Spleen (tissue), 7 donors: Measurements from ENCODE around the gene NEDD9.

Experiments used
- CTCF ChIP-seq, 11 experiments: fragments of 200-600 bp in 7 of 11; fragments of 450-650 bp in 4 of 11; sonication (generic) in 4 of 11; IDR thresholded peaks in 8 of 11; conservative IDR thresholded peaks in 3 of 11; 1 replicate in 7 of 11; 2 replicates in 4 of 11; pipeline versions ENCODE4 v1.4.0 to v1.8.0; 2016 to 2021; ENCODE audit warnings: antibody characterized with exemption in 11 of 11, inconsistent platforms in 4 of 11, mild to moderate bottlenecking in 1 of 11
- POLR2A ChIP-seq, 3 donors: fragments of 450-650 bp; IDR thresholded peaks; one replicate each; pipeline ENCODE4 v1.5.1; 2017; ENCODE audit warnings: antibody characterized with exemption in 3 of 3, mild to moderate bottlenecking in 1 of 3
- POLR2AphosphoS5 ChIP-seq, 3 donors: sonication (generic); formaldehyde crosslinking; IDR thresholded peaks; one replicate each; pipeline ENCODE4 v1.5.1; 2017; ENCODE audit warnings: antibody characterized with exemption in 3 of 3
- donor health status: DM: no; HTN: no; CAD: no; lungs with moderate emphysema.
- donor health status: DM: no; HTN: no; CAD: no.
- donor health status: DM: no; HTN: no; CAD: no.

- TF ChIP-seq CTCF (IDR thresholded peaks at IDR 0.05 in 8 of 11, conservative IDR thresholded peaks at IDR 0.05 in 3 of 11) (no peak), POLR2AphosphoS5 (IDR thresholded peaks at IDR 0.05) (no peak), POLR2A (IDR thresholded peaks at IDR 0.05) (no peak)
Measured at GRCh38 chr6:11209369-11209768, 23.1 kb downstream of the NEDD9 start.
